Kidney (tissue), 14 donors: ENCODE data around the gene STK16. TPM values are rescaled to one million over a fixed set of nuclear protein-coding genes. Genes with fewer than 3 reads are reported as not detected.

ENCODE experiments used
- DNase-seq, 5 donors: peaks; one replicate each; pipeline ENCODE4 v3.0.0-alpha.2; 2013 to 2020
- FAIRE-seq: peaks from 2 replicates; lab custom pipeline; 2012; peaks lifted over from hg19 to GRCh38; lab: Jason Lieb, UNC
- H3K27ac ChIP-seq, 2 donors: one replicate each; pipeline ENCODE4 v1.7.0; 2013; ENCODE audit warnings: low read depth in 2 of 2, low read length in 2 of 2, inconsistent platforms in 1 of 2
- H3K27me3 ChIP-seq: one replicate; pipeline ENCODE4 v1.7.1; 2013; ENCODE audit warnings: low read length, inconsistent platforms; ENCODE audit not compliant: control insufficient read depth, insufficient read depth
- H3K36me3 ChIP-seq, 3 donors: one replicate each; pipeline versions ENCODE4 v1.7.0 to v1.7.1; 2013; ENCODE audit warnings: low read length in 3 of 3, control low read depth in 1 of 3, inconsistent platforms in 1 of 3; ENCODE audit not compliant: insufficient read depth in 3 of 3, control insufficient read depth in 2 of 3
- H3K4me1 ChIP-seq, 3 donors: one replicate each; pipeline versions ENCODE4 v1.7.0 to v1.7.1; 2013; ENCODE audit warnings: low read length in 3 of 3, inconsistent platforms in 1 of 3, low read depth in 1 of 3; ENCODE audit not compliant: control insufficient read depth in 2 of 3, insufficient read depth in 2 of 3
- H3K4me3 ChIP-seq, 3 donors: one replicate each; pipeline versions ENCODE4 v1.7.0 to v1.8.1; 2013; ENCODE audit warnings: low read length in 3 of 3, control low read depth in 1 of 3, inconsistent platforms in 1 of 3
- H3K9ac ChIP-seq, 3 donors: one replicate each; pipeline versions ENCODE4 v1.7.0 to v1.7.1; 2013; ENCODE audit warnings: low read length in 3 of 3, control low read depth in 1 of 3, inconsistent platforms in 1 of 3
- H3K9me3 ChIP-seq, 3 donors: one replicate each; pipeline versions ENCODE4 v1.7.0 to v1.7.1; 2013; ENCODE audit warnings: low read length in 3 of 3, control low read depth in 1 of 3, inconsistent platforms in 1 of 3; ENCODE audit not compliant: control insufficient read depth in 2 of 3, insufficient read depth in 1 of 3
- intact Hi-C: fragments of 100-400 bp; cut with DNase I; formaldehyde crosslinking; loops from one replicate; pipeline ENCODE4 v1.11.1; 2022
- polyA plus RNA-seq: library from polyadenylated mRNA; stranded (reverse); fragments of 350-450 nt; fragmentation: Illumina TruSeq; extraction: RNeasy Lipid Tissue Mini Kit (QIAGEN cat#74804); gene quantifications from one replicate; pipeline ENCODE4 v1.2.3, GENCODE V29; 2014; ENCODE audit warnings: low read depth, low replicate concordance; ENCODE audit not compliant: insufficient read depth
- total RNA-seq: library from RNA; stranded (reverse); fragmentation: NEBNext Ultra II Directional; extraction: Animal tissue kit (Norgen Biotek cat#: 25700); gene quantifications from one replicate; pipeline ENCODE4 v1.2.1, GENCODE V29; 2021
- TF ChIP-seq, protein P1 (sequence below): IDR thresholded peaks from 3 replicates; pipeline ENCODE4 v1.5.1; 2012; ENCODE audit warnings: mild to moderate bottlenecking, moderate library complexity, borderline replicate concordance; ENCODE audit not compliant: insufficient read depth; ENCODE audit errors: extremely low read depth
- donor health status: control.
- donor health status: control.
- donor health status: control.
- donor health status: control.
- donor health status: control.
- donor health status: DM: yes; HTN: yes; CAD: no.
- donor health status: Normal renal cell carcinoma (clear cell type).

Gene STK16
- total and polyA plus RNA-seq, 2 donors from 2014 or later, result 29.9 to 53.8 TPM

DNA sequence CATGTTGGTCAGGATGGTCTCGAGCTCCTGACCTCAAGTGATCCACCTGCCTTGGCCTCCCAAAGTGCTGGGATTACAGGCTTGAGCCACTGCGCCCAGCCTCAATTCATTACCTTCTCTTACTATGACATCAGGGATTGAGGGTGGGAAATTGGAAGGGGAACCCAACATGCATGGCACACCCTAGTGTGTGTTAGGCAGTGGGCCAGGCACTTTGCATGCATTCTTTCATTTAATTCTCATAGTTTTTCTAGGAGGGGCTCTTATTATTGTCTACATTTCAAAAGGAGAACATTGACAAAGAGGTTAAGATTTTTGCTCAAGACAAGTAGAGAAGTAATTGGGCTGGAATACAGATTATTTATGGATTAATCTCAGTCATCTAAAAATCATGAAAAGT lies 23.0 kb downstream of the STK16 start:
- TF ChIP-seq, protein P1, sequence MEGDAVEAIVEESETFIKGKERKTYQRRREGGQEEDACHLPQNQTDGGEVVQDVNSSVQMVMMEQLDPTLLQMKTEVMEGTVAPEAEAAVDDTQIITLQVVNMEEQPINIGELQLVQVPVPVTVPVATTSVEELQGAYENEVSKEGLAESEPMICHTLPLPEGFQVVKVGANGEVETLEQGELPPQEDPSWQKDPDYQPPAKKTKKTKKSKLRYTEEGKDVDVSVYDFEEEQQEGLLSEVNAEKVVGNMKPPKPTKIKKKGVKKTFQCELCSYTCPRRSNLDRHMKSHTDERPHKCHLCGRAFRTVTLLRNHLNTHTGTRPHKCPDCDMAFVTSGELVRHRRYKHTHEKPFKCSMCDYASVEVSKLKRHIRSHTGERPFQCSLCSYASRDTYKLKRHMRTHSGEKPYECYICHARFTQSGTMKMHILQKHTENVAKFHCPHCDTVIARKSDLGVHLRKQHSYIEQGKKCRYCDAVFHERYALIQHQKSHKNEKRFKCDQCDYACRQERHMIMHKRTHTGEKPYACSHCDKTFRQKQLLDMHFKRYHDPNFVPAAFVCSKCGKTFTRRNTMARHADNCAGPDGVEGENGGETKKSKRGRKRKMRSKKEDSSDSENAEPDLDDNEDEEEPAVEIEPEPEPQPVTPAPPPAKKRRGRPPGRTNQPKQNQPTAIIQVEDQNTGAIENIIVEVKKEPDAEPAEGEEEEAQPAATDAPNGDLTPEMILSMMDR, result no peak
- DNase-seq (peak in 1 of 5 donors; percentile 4), FAIRE-seq (no peak)
- Histone ChIP-seq H3K9ac (no peak overlapping the region), H3K4me3 (no peak overlapping the region), H3K9me3 (no peaks in the 10 kb centered on the region), H3K4me1 (peaks cover 0 to 11% (median 2%) of the 10 kb centered on the region in 3 donors), H3K36me3 (no peaks in the 10 kb centered on the region), H3K27me3 (no peaks in the 10 kb centered on the region), H3K27ac (no peak overlapping the region)
- intact Hi-C loops, result no loop called here

DNA sequence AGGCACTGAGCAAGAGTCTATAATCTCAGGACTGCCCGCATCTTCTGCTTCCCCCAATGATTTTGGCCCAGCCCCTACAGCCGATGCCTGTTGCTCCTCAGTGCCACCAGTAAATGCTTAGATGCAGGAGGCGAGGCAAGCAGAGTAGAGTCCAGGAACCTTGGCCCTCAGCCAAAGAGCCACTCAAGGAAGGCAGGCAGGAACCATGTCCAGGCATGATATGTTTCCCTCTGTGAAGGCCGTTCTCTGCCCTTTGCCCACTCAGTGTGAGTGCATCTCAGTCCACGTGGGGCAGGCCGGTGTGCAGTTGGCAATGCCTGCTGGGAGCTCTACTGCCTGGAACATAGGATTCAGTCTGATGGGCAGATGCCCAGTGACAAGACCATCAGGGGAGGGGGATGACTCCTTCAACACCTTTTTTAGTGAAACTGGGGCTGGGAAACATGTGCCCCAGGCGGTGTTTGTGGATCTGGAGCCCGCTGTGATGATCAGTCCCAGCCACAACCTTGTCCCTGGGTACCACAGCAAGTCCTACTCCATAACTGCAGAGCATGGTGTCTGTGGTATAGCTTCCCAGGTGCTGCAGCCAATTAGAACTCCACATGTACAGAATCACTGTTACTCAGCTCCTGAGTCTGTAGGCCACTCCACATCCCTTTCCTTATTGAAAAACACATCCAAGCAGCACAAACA lies 24.2 kb downstream of the STK16 start:
- FAIRE-seq (no peak), DNase-seq (peak; percentile 57 to 84 (median 64))
- Histone ChIP-seq H3K36me3 (no peaks in the 10 kb centered on the region), H3K27me3 (no peaks in the 10 kb centered on the region), H3K27ac (peak overlapping the region in 1 of 2 donors; percentile 26), H3K4me3 (no peak overlapping the region), H3K9me3 (no peaks in the 10 kb centered on the region), H3K9ac (no peak overlapping the region), H3K4me1 (peaks cover 0 to 11% (median 2%) of the 10 kb centered on the region in 3 donors)
- TF ChIP-seq, protein P1, result no peak
- intact Hi-C loops, result no loop called here

DNA sequence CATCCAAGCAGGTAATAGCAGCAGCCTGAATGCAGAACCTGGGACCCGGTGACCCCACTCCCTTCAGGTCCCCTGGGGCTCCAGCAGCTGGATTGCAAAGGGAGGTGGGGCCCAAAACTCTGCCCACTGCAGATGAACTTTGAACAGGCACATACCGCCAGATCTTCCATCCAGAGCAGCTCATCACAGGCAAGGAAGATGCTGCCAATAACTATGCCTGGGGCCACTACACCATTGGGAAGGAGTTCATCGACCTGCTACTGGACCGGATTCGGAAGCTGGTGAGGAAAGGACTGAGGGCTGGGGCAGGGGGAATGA lies 24.7 kb downstream of the STK16 start:
- Histone ChIP-seq H3K27me3 (no peaks in the 10 kb centered on the region), H3K9me3 (no peaks in the 10 kb centered on the region), H3K36me3 (no peaks in the 10 kb centered on the region), H3K4me1 (peaks cover 0 to 11% (median 2%) of the 10 kb centered on the region in 3 donors), H3K27ac (peak overlapping the region in 1 of 2 donors; percentile 26), H3K9ac (no peak overlapping the region), H3K4me3 (no peak overlapping the region)
- FAIRE-seq (no peak), DNase-seq (peak; percentile 7 to 45 (median 26))
- intact Hi-C loops, result no loop called here
- TF ChIP-seq, protein P1, result no peak
